Stimulated activated CD4-positive, alpha-beta T cell treated with anti-CD3 and anti-CD28 coated beads, TNF-alpha, amount 100 ng/mL, for 4 hours (primary cell): Measurements from ENCODE around the gene SMAD5.

ENCODE experiments used
- DNase-seq, 3 experiments: peaks; one replicate each; pipeline ENCODE4 v3.0.0-alpha.2; 2020; ENCODE audit warnings: low read depth in 3 of 3

Gene SMAD5

DNA sequence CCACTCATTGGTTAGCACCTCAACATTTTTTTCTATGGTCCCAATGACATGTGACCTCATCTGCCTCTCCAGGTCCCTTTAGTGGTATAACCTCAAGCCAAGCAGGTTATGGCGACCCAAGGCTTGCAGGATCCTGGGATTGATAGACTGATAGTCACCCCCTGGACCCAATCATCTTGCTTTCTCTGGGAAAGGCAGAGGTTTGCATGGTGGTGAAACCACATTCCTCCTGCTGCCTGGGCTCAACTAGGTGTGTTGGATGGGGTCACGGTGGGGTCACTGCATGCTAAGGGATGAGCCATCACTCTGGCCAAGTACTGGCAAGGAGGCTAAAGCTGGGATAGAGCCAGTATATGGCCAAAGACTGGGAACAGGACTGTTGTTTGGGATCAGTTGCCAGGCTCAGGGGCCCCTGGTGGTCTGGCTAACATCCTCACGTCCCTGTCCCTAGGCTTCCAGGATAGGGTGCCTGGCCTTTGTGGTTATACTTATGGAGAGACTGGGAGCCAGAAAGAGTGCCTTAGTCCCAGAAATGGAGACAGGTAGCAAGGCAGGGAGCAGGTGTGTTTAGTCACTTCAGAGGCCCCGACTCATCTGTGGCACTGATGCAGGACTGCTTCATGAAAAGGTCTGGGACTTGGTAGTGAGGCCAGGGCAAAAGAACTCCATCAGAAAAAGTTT lies 65.0 kb downstream of the SMAD5 start:
- no peak for DNase-seq

DNA sequence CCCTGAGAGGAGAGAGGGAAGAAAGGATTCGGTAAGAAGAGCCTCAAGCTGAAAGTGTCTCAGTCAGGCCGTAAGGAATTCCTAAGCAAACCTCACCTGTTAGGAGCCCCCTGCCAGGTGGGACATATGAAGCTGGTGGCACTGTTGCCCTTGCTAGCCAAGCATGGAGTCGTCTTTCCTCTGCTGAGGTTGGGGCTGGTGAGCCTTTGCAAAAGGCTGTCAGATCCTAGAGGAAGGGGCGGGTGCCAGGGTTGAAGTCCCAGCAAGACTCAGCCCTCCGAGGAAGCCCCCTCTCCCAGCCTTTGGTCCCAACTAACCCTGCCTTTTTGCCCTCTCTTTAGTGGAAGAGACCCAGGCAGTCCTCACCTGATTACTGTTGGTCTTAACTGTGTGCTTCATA lies 65.8 kb downstream of the SMAD5 start:
- DNase-seq: no peak

- no peak for DNase-seq
These were observed 66.8 kb downstream of the SMAD5 start for GRCh38 chr5:136199408-136199807.

- DNase-seq: no peak
These were observed 67.5 kb downstream of the SMAD5 start for GRCh38 chr5:136200130-136200529.

DNA sequence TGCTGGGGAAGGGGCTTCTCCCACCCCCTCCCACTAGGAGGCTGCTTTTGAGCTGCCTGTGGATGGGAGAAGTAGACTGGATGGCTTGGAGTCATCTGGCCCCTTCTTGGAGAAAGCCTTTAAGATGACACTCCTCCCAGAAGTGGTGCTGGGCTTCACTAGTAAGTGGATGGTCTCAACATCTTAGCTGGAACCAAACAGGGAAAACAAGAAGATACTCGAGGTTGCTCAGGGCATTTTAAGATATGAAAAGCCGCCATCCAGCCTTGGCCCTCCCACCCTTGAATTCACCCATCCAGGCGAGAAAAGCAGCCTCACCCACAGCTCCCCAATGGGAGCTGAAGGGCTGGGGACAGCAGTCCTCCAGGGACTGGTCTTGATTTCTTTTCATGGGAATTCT lies 68.1 kb downstream of the SMAD5 start:
- DNase-seq: no peak

- no peak for DNase-seq
These were observed 69.2 kb downstream of the SMAD5 start for GRCh38 chr5:136201870-136202269.

DNA sequence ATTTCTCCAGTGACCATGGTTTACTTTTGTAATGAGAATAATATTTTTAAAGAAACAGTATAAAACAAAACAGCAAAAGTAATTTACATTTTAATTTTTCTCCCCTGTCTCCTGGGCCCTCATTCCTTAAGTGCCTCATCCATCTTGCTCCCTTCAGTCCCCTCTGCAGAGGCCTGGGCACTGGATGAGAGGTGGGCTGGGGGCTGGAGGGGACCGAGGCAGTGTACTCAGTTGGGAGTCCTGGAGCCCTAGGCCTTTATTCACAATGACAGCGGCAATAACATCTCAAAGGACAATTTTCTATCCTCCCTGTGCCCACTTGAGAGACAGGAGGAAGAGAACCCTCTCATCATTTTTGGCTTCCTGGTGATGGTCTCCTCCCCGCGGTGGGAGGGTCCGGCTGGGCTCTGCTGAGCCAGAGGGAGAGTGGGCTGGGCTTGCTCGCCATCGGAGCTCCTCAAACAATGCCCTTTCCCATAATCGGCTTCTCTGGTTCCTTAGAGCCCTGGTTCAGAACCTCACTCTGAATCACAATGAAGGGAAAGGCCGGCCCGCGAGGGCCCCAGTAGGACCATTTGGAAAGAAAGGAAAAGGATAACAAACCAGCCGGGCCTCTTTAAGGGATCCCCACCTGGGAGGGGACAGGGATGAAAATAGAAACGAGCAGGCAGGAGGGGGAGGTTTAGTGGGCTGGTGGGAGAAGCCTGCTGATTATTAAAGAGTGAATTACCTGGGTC lies 70.0 kb downstream of the SMAD5 start:
- no peak for DNase-seq

DNA sequence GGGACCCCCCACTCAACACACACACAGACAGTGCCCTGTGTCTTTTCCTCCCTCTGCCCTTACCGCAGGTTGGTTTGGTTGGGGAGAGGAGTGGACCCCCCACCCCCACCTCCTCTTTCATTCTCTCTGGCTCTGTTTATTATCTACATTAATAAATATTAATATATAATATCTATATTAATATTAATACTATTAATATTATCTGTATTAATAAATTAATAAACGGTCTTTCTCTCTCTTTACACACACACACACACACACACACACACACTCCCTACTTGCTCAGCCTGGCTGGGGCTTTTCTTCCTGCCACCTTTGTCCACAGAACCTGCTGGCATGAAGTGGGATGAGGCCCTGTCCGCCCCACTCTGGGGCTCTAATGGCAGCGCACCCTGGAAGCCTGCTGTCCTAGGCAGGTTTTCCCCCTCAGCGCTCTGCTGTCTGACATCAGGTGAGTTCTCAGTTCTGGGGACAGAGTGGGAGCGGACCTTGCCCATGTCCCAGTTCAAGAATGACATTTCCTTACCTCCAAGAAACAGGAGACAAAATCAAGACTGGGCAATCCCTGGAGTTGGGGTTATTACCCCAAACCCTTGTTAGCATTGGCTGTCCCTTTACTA lies 70.8 kb downstream of the SMAD5 start:
- DNase-seq: no peak

GRCh38 chr5:136205061-136205702 lies 72.5 kb downstream of the SMAD5 start:
- no peak for DNase-seq

DNA sequence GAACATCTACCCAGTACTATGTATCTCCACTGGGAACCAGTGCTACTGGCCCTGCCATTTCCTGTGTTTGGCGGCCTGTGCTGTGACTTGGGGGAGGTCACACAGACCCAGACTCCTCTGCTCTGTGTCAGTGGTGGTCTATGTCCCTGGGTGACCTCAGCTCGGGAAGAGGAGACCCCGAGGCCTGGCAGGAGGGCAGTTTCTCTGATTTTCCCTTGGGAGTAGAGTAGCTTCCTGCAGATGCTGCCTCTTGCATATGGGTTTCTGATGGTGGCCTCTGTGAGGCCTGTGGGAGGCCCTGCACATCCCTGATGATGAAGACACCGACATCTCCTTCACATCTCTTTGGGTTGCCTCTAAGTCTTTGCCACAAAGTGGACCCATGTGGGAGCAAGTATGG lies 73.3 kb downstream of the SMAD5 start:
- no peak for DNase-seq

- no peak for DNase-seq
These were observed 73.7 kb downstream of the SMAD5 start for GRCh38 chr5:136206361-136206760.

- no peak for DNase-seq
These were observed 75.0 kb downstream of the SMAD5 start for GRCh38 chr5:136207631-136208030.

DNA sequence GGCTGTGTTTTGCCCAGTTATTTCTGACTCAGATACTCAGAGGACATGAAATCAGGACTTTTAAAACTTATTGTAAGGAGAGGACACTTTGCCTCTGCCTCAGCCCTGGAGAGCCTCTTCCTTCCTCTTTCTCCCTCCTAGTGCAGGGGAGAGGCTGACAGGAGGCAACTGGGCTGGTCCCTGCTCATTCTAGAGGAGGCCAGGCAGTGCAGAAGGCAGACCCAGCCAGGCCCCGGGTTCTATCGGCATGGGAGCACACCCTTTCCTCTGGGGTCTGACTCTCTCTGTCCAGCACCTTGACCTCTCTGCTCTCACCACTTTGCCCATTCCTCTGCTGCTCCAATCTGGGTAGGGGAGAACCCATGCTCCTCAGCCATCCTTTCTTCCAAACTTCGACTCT lies 76.3 kb downstream of the SMAD5 start:
- no peak for DNase-seq

DNA sequence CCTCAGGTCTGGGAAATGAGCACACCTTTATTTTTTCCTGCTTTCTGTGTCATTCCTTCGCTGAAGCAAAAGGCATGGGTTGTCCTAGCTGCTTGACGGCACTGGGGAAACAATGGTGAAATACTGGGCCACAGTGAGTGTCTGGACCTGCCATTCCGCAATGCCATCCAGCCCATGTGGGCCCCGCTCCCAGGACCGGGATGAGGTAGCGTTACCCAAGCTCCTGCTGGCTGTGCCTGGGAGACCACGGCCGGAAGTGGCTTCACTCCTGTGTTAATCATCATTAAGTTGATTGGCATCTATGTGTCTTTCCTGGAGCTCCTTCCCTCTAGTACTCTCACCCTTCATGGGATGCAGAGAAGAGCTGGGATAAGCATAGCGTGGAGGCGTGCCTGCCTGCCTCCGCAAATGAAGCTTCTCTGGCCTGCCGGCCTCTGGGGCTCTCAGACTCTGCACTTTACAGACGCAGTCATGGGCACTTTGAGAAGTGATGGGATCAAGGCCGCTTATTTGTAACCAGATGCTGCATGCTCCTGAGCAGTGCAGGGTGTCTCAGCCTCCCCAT lies 76.8 kb downstream of the SMAD5 start:
- DNase-seq: no peak

DNA sequence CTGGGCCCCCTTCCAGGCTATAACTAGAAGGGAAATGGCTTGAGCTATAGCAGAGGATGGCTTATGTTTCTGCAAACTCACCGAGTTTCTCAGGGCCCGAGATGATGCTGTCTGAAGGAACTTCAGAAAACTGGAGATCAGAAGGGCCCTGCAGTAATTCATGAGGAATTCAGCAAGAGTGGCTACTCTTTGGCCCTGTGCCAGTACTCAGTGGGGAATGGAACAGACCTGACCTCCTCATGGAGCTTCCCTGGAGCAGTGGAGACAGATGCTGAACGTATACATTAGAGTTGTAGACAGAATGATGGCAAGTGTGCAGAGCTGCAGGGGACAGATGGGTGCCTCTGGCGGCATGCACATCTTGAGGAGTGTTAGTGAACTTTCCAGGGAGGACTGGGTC lies 77.6 kb downstream of the SMAD5 start:
- DNase-seq: no peak

- no peak for DNase-seq
These were observed 78.8 kb downstream of the SMAD5 start for GRCh38 chr5:136211282-136212040.

DNA sequence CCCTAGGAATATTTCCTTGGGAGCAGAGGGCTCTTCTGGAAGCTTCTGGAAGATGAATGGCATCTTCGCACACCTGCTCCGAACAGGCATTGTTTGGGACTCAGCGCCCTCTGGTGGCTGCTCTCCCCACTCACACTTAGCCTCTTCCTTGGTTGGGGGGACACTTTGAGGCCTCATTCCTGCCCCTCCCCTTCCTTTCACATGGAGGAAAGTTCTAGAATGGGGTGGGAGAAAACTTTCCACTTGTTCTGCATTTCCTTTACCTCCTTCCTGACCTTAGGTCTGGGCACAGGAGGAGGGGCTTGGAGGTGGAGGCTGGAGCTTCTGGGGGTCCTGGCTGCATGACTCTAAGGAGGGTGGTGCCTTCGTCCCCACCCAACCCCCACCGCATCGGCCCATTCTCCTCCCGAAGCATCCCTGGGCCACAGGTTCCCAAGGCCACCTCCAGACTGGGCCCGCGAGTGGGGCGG lies 79.6 kb downstream of the SMAD5 start:
- peak in 2 of 3 experiments; percentile 3 to 8 for DNase-seq

DNA sequence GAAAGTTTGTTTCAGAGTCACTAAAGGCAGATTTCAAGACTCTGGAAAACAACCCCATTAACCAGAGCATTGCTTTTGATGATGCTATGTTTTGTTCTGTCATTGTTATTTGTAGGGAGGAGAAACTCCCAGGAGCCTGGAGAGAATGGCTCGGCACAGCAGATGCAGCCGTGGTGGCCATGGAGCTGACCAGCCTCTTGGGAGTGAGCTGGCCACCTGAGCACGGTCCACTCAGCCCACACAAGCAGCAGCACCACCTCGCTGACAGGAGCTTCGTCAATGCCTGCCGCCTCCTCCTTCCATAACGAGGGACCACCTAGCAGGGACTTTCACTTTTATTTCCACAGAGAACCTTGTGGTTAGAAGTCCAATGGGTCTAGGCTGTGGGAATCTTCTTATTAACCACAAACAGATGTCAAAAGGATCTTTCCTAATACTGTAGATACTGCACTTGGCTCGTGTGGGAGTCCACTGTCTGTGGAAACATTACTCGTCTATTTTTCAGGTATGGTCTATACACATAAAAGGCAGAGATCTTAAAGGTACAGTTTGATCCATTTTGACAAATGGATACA lies 81.4 kb downstream of the SMAD5 start:
- DNase-seq: no peak

DNA sequence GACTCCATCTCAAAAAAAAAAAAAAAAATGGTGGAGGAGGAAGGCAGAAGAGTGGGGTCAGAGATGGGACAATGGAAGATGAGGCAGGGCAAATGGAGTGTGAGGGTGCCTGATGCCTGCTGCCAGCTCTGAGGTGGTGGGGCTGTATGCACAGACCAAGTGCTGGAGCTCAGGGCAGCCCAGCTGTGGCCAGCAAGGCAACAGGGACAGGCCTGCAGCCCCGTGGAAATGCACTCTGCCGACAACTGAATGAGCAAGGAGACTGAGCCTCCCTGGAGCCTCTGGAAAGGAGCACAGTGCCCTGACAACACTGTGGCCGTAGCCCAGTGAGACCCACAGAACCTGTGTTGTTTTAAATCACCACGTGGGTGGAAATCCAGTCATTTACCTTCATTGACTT lies 83.2 kb downstream of the SMAD5 start:
- DNase-seq: no peak

GRCh38 chr5:136216230-136216629 lies 83.6 kb downstream of the SMAD5 start:
- DNase-seq: no peak

DNA sequence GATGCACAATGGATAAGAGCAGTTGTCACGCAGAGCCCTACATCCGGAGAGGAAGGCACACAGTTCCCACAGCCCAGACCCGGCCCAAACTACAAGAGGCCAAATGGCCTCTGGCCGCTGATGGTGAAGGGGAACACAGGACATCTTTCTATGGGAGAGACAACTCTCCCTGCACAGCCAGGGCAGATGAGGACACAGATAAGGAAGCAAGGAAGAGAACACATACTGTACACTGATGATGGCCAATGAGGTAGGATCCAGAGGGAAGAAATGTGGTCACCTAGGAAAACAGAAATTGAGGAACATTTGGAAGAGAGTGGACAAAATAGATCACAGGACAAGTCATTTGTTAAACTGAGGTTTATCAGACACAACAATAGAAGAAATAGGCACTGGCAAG lies 88.7 kb downstream of the SMAD5 start:
- no peak for DNase-seq
